Measurements from ENCODE around the gene LRRC63. TPM values are rescaled to one million over a fixed set of nuclear protein-coding genes. Genes with fewer than 3 reads are reported as not detected.

LRRC63 gene
- total RNA-seq, 1 experiment from 2014 or later = not detected

GRCh38 chr13:46168783-46169182 is 42.9 kb upstream of the LRRC63 start:
- peak; percentile 68 for DNase-seq
- Histone ChIP-seq H3K27me3 (ENCODE audit: low read length) (no peaks in the 10 kb centered on the region), H3K9me2 (replicated peaks; ENCODE audit: insufficient read depth, low read length) (no peaks in the 10 kb centered on the region), H3K79me2 (ENCODE audit: low read length) (peaks cover 100% of the 10 kb centered on the region), H3K9ac (ENCODE audit: low read length) (peak overlapping the region; percentile 56), H3K27ac (ENCODE audit: low read length) (peak overlapping the region; percentile 99), H3K4me2 (ENCODE audit: low read depth, low read length, poor library complexity, severe bottlenecking) (peak overlapping the region; percentile 96), H4K20me1 (ENCODE audit: insufficient read depth, low read depth, low read length) (peaks cover 93% of the 10 kb centered on the region), H3K9me3 (ENCODE audit: low read length) (no peaks in the 10 kb centered on the region), H3K36me3 (ENCODE audit: insufficient read depth, low read length) (peaks cover 20% of the 10 kb centered on the region; the same call in 1 of the 2 replicates), H3K4me3 (ENCODE audit: low read length) (peak overlapping the region; percentile 54), H2AFZ (ENCODE audit: low read length) (no peak overlapping the region), H3K4me1 (ENCODE audit: low read length) (peaks cover 100% of the 10 kb centered on the region)

GRCh38 chr13:46169758-46170157 is 42.0 kb upstream of the LRRC63 start:
- peaks cover 13% of the 10 kb centered on the region; the same call in 1 of the 2 replicates for H3K36me3 ChIP-seq (ENCODE audit: insufficient read depth, low read length)
- peak overlapping the region; percentile 56; the same call in 1 of the 2 replicates for H3K9ac ChIP-seq (ENCODE audit: low read length)
- H3K79me2 ChIP-seq (ENCODE audit: low read length) = peaks cover 100% of the 10 kb centered on the region
- peak overlapping the region; percentile 54; the same call in 1 of the 2 replicates for H3K4me3 ChIP-seq (ENCODE audit: low read length)
- H4K20me1 ChIP-seq (ENCODE audit: insufficient read depth, low read depth, low read length) = peaks cover 91% of the 10 kb centered on the region
- no peaks in the 10 kb centered on the region for H3K9me3 ChIP-seq (ENCODE audit: low read length)
- peaks cover 100% of the 10 kb centered on the region for H3K4me1 ChIP-seq (ENCODE audit: low read length)
- H3K27me3 ChIP-seq (ENCODE audit: low read length) = no peaks in the 10 kb centered on the region
- peak overlapping the region; percentile 96 for H3K4me2 ChIP-seq (ENCODE audit: low read depth, low read length, poor library complexity, severe bottlenecking)
- no peaks in the 10 kb centered on the region for H3K9me2 ChIP-seq (replicated peaks; ENCODE audit: insufficient read depth, low read length)
- H3K27ac ChIP-seq (ENCODE audit: low read length) = peak overlapping the region; percentile 99
- H2AFZ ChIP-seq (ENCODE audit: low read length) = no peak overlapping the region
- no peak for DNase-seq

GRCh38 chr13:46170268-46170667 is 41.5 kb upstream of the LRRC63 start:
- Histone ChIP-seq H3K4me2 (ENCODE audit: low read depth, low read length, poor library complexity, severe bottlenecking) (peak overlapping the region; percentile 96), H3K9ac (ENCODE audit: low read length) (peak overlapping the region; percentile 56; the same call in 1 of the 2 replicates), H3K9me3 (ENCODE audit: low read length) (no peaks in the 10 kb centered on the region), H3K27ac (ENCODE audit: low read length) (peak overlapping the region; percentile 99), H3K4me1 (ENCODE audit: low read length) (peaks cover 100% of the 10 kb centered on the region), H3K9me2 (replicated peaks; ENCODE audit: insufficient read depth, low read length) (no peaks in the 10 kb centered on the region), H3K79me2 (ENCODE audit: low read length) (peaks cover 100% of the 10 kb centered on the region), H3K4me3 (ENCODE audit: low read length) (peak overlapping the region; percentile 49; the same call in 1 of the 2 replicates), H3K27me3 (ENCODE audit: low read length) (no peaks in the 10 kb centered on the region), H3K36me3 (ENCODE audit: insufficient read depth, low read length) (peaks cover 18% of the 10 kb centered on the region; the same call in 1 of the 2 replicates), H2AFZ (ENCODE audit: low read length) (no peak overlapping the region), H4K20me1 (ENCODE audit: insufficient read depth, low read depth, low read length) (peaks cover 91% of the 10 kb centered on the region)
- no peak for DNase-seq

- peaks cover 100% of the 10 kb centered on the region for H3K79me2 ChIP-seq (ENCODE audit: low read length)
- peaks cover 100% of the 10 kb centered on the region for H3K4me1 ChIP-seq (ENCODE audit: low read length)
- peak overlapping the region; percentile 49; the same call in 1 of the 2 replicates for H3K4me3 ChIP-seq (ENCODE audit: low read length)
- H4K20me1 ChIP-seq (ENCODE audit: insufficient read depth, low read depth, low read length) = peaks cover 95% of the 10 kb centered on the region
- peak overlapping the region; percentile 96 for H3K4me2 ChIP-seq (ENCODE audit: low read depth, low read length, poor library complexity, severe bottlenecking)
- no peaks in the 10 kb centered on the region for H3K9me2 ChIP-seq (replicated peaks; ENCODE audit: insufficient read depth, low read length)
- H3K9me3 ChIP-seq (ENCODE audit: low read length) = no peaks in the 10 kb centered on the region
- H3K27ac ChIP-seq (ENCODE audit: low read length) = peak overlapping the region; percentile 99
- peak overlapping the region; percentile 43; the same call in 1 of the 2 replicates for H3K9ac ChIP-seq (ENCODE audit: low read length)
- peaks cover 19% of the 10 kb centered on the region; the same call in 1 of the 2 replicates for H3K36me3 ChIP-seq (ENCODE audit: insufficient read depth, low read length)
- peak; percentile 74 for DNase-seq
- H3K27me3 ChIP-seq (ENCODE audit: low read length) = no peaks in the 10 kb centered on the region
- H2AFZ ChIP-seq (ENCODE audit: low read length) = no peak overlapping the region
These were observed 41.0 kb upstream of the LRRC63 start for GRCh38 chr13:46170687-46171086.

GRCh38 chr13:46171217-46171616 is 40.5 kb upstream of the LRRC63 start:
- peak overlapping the region; percentile 96 for H3K4me2 ChIP-seq (ENCODE audit: low read depth, low read length, poor library complexity, severe bottlenecking)
- peak overlapping the region; percentile 99 for H3K27ac ChIP-seq (ENCODE audit: low read length)
- H4K20me1 ChIP-seq (ENCODE audit: insufficient read depth, low read depth, low read length) = peaks cover 96% of the 10 kb centered on the region
- peaks cover 21% of the 10 kb centered on the region; the same call in 1 of the 2 replicates for H3K36me3 ChIP-seq (ENCODE audit: insufficient read depth, low read length)
- H3K27me3 ChIP-seq (ENCODE audit: low read length) = no peaks in the 10 kb centered on the region
- peaks cover 100% of the 10 kb centered on the region for H3K4me1 ChIP-seq (ENCODE audit: low read length)
- no peaks in the 10 kb centered on the region for H3K9me3 ChIP-seq (ENCODE audit: low read length)
- no peak for DNase-seq
- H3K4me3 ChIP-seq (ENCODE audit: low read length) = peak overlapping the region; percentile 49
- no peak overlapping the region for H2AFZ ChIP-seq (ENCODE audit: low read length)
- H3K79me2 ChIP-seq (ENCODE audit: low read length) = peaks cover 100% of the 10 kb centered on the region
- peak overlapping the region; percentile 43 for H3K9ac ChIP-seq (ENCODE audit: low read length)
- no peaks in the 10 kb centered on the region for H3K9me2 ChIP-seq (replicated peaks; ENCODE audit: insufficient read depth, low read length)

- no peaks in the 10 kb centered on the region for H3K9me3 ChIP-seq (ENCODE audit: low read length)
- peaks cover 26% of the 10 kb centered on the region; the same call in 1 of the 2 replicates for H3K36me3 ChIP-seq (ENCODE audit: insufficient read depth, low read length)
- H3K4me1 ChIP-seq (ENCODE audit: low read length) = peaks cover 100% of the 10 kb centered on the region
- no peak for DNase-seq
- peak overlapping the region; percentile 99 for H3K27ac ChIP-seq (ENCODE audit: low read length)
- no peak overlapping the region for H2AFZ ChIP-seq (ENCODE audit: low read length)
- H4K20me1 ChIP-seq (ENCODE audit: insufficient read depth, low read depth, low read length) = peaks cover 96% of the 10 kb centered on the region
- H3K9ac ChIP-seq (ENCODE audit: low read length) = peak overlapping the region; percentile 43
- H3K9me2 ChIP-seq (replicated peaks; ENCODE audit: insufficient read depth, low read length) = no peaks in the 10 kb centered on the region
- H3K27me3 ChIP-seq (ENCODE audit: low read length) = no peaks in the 10 kb centered on the region
- peak overlapping the region; percentile 49 for H3K4me3 ChIP-seq (ENCODE audit: low read length)
- peak overlapping the region; percentile 96 for H3K4me2 ChIP-seq (ENCODE audit: low read depth, low read length, poor library complexity, severe bottlenecking)
- peaks cover 100% of the 10 kb centered on the region for H3K79me2 ChIP-seq (ENCODE audit: low read length)
These were observed 40.0 kb upstream of the LRRC63 start for GRCh38 chr13:46171739-46172138.

GRCh38 chr13:46172531-46172991 is 39.2 kb upstream of the LRRC63 start:
- H3K4me2 ChIP-seq (ENCODE audit: low read depth, low read length, poor library complexity, severe bottlenecking) = peak overlapping the region; percentile 96
- DNase-seq = peak; percentile 61
- H4K20me1 ChIP-seq (ENCODE audit: insufficient read depth, low read depth, low read length) = peaks cover 92% of the 10 kb centered on the region
- H2AFZ ChIP-seq (ENCODE audit: low read length) = no peak overlapping the region
- H3K4me1 ChIP-seq (ENCODE audit: low read length) = peaks cover 100% of the 10 kb centered on the region
- H3K9me3 ChIP-seq (ENCODE audit: low read length) = no peaks in the 10 kb centered on the region
- peak overlapping the region; percentile 99 for H3K27ac ChIP-seq (ENCODE audit: low read length)
- peaks cover 28% of the 10 kb centered on the region; the same call in 1 of the 2 replicates for H3K36me3 ChIP-seq (ENCODE audit: insufficient read depth, low read length)
- no peaks in the 10 kb centered on the region for H3K9me2 ChIP-seq (replicated peaks; ENCODE audit: insufficient read depth, low read length)
- peak overlapping the region; percentile 49 for H3K4me3 ChIP-seq (ENCODE audit: low read length)
- H3K27me3 ChIP-seq (ENCODE audit: low read length) = no peaks in the 10 kb centered on the region
- H3K9ac ChIP-seq (ENCODE audit: low read length) = peak overlapping the region; percentile 27; the same call in 1 of the 2 replicates
- H3K79me2 ChIP-seq (ENCODE audit: low read length) = peaks cover 100% of the 10 kb centered on the region

GRCh38 chr13:46173656-46174055 is 38.1 kb upstream of the LRRC63 start:
- Histone ChIP-seq H3K9ac (ENCODE audit: low read length) (peak overlapping the region; percentile 27), H2AFZ (ENCODE audit: low read length) (no peak overlapping the region), H3K4me2 (ENCODE audit: low read depth, low read length, poor library complexity, severe bottlenecking) (peak overlapping the region; percentile 96), H4K20me1 (ENCODE audit: insufficient read depth, low read depth, low read length) (peaks cover 88% of the 10 kb centered on the region), H3K79me2 (ENCODE audit: low read length) (peaks cover 100% of the 10 kb centered on the region), H3K4me3 (ENCODE audit: low read length) (peak overlapping the region; percentile 49), H3K27ac (ENCODE audit: low read length) (peak overlapping the region; percentile 99), H3K9me2 (replicated peaks; ENCODE audit: insufficient read depth, low read length) (no peaks in the 10 kb centered on the region), H3K4me1 (ENCODE audit: low read length) (peaks cover 100% of the 10 kb centered on the region), H3K36me3 (ENCODE audit: insufficient read depth, low read length) (peaks cover 39% of the 10 kb centered on the region; the same call in 1 of the 2 replicates), H3K27me3 (ENCODE audit: low read length) (no peaks in the 10 kb centered on the region), H3K9me3 (ENCODE audit: low read length) (no peaks in the 10 kb centered on the region)
- no peak for DNase-seq

All from Karpas-422 (cell line).